Liver (tissue), 3 donors: ENCODE results near the gene ADAMTS4.

Source experiments
- JUND ChIP-seq, 2 donors: IDR thresholded peaks; 2 replicates each; pipeline ENCODE4 v1.6.1; 2016; ENCODE audit warnings: antibody characterized with exemption in 2 of 2
- TAF1 ChIP-seq: conservative IDR thresholded peaks from 2 replicates; pipeline ENCODE4 v1.6.1; 2016; ENCODE audit warnings: antibody characterized with exemption, mild to moderate bottlenecking
- YY1 ChIP-seq: IDR thresholded peaks from 2 replicates; pipeline ENCODE4 v1.6.1; 2016; ENCODE audit warnings: antibody characterized with exemption, mild to moderate bottlenecking
- TF ChIP-seq, protein P1 (sequence below): fragments of 150-350 bp; IDR thresholded peaks from 2 replicates; pipeline ENCODE4 v1.5.1; 2017; ENCODE audit warnings: improper control_type of control experiment, low read depth, low read length; ENCODE audit not compliant: missing input control
- TF ChIP-seq, protein P2 (sequence below): IDR thresholded peaks from 2 replicates; pipeline ENCODE4 v1.6.1; 2016; ENCODE audit warnings: antibody characterized with exemption, mild to moderate bottlenecking
- TF ChIP-seq, protein P3 (sequence below): IDR thresholded peaks from 2 replicates; pipeline ENCODE4 v1.6.1; 2016; ENCODE audit warnings: antibody characterized with exemption
- TF ChIP-seq, protein P4 (sequence below): IDR thresholded peaks from 2 replicates; pipeline ENCODE4 v1.6.1; 2016; ENCODE audit warnings: antibody characterized with exemption
- TF ChIP-seq, protein P5 (sequence below): IDR thresholded peaks from 2 replicates; pipeline ENCODE4 v1.6.1; 2016; ENCODE audit warnings: antibody characterized with exemption
- donor health status: healthy.
- donor health status: healthy.

DNA sequence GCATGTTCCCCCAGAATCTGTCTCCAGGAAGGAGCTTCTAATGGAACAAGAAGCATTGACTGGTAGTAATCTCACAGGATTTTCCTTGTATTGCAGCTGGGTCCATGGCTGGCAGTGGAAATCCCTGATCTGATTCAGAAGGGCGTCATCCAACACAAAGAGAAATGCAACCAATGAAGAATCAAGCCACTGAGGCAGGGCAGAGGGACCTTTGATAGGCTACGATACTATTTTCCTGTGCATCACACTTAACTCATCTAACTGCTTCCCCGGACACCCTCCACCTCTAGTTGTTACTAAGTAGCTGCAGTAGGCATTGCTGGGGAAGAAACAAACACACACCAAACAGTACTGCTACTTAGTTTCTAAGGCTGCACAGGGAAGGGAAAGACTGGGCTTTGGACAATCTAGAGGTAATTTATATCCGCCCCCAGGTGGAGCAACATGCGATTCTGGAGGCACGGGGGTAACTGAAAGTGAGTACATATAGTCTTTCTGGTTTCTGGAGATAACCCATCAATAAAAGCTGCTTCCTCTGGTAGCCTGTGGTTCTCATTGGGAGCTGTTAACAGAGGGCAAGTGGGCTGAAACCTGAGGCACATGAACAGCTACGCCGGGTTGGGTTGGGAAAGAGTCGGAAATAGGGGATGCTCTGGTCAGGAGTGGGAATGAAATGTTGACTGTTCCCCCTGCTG lies 40.4 kb downstream of the ADAMTS4 start:
- TF ChIP-seq, protein P1, sequence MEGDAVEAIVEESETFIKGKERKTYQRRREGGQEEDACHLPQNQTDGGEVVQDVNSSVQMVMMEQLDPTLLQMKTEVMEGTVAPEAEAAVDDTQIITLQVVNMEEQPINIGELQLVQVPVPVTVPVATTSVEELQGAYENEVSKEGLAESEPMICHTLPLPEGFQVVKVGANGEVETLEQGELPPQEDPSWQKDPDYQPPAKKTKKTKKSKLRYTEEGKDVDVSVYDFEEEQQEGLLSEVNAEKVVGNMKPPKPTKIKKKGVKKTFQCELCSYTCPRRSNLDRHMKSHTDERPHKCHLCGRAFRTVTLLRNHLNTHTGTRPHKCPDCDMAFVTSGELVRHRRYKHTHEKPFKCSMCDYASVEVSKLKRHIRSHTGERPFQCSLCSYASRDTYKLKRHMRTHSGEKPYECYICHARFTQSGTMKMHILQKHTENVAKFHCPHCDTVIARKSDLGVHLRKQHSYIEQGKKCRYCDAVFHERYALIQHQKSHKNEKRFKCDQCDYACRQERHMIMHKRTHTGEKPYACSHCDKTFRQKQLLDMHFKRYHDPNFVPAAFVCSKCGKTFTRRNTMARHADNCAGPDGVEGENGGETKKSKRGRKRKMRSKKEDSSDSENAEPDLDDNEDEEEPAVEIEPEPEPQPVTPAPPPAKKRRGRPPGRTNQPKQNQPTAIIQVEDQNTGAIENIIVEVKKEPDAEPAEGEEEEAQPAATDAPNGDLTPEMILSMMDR, result no peak
- TF ChIP-seq, protein P2, sequence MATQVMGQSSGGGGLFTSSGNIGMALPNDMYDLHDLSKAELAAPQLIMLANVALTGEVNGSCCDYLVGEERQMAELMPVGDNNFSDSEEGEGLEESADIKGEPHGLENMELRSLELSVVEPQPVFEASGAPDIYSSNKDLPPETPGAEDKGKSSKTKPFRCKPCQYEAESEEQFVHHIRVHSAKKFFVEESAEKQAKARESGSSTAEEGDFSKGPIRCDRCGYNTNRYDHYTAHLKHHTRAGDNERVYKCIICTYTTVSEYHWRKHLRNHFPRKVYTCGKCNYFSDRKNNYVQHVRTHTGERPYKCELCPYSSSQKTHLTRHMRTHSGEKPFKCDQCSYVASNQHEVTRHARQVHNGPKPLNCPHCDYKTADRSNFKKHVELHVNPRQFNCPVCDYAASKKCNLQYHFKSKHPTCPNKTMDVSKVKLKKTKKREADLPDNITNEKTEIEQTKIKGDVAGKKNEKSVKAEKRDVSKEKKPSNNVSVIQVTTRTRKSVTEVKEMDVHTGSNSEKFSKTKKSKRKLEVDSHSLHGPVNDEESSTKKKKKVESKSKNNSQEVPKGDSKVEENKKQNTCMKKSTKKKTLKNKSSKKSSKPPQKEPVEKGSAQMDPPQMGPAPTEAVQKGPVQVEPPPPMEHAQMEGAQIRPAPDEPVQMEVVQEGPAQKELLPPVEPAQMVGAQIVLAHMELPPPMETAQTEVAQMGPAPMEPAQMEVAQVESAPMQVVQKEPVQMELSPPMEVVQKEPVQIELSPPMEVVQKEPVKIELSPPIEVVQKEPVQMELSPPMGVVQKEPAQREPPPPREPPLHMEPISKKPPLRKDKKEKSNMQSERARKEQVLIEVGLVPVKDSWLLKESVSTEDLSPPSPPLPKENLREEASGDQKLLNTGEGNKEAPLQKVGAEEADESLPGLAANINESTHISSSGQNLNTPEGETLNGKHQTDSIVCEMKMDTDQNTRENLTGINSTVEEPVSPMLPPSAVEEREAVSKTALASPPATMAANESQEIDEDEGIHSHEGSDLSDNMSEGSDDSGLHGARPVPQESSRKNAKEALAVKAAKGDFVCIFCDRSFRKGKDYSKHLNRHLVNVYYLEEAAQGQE, result no peak
- TF ChIP-seq, protein P3, sequence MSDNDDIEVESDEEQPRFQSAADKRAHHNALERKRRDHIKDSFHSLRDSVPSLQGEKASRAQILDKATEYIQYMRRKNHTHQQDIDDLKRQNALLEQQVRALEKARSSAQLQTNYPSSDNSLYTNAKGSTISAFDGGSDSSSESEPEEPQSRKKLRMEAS, result no peak
- TF ChIP-seq YY1 (no peak), TAF1 (no peak), JUND (IDR thresholded peaks at IDR 0.05) (no peak)
- TF ChIP-seq, protein P4, sequence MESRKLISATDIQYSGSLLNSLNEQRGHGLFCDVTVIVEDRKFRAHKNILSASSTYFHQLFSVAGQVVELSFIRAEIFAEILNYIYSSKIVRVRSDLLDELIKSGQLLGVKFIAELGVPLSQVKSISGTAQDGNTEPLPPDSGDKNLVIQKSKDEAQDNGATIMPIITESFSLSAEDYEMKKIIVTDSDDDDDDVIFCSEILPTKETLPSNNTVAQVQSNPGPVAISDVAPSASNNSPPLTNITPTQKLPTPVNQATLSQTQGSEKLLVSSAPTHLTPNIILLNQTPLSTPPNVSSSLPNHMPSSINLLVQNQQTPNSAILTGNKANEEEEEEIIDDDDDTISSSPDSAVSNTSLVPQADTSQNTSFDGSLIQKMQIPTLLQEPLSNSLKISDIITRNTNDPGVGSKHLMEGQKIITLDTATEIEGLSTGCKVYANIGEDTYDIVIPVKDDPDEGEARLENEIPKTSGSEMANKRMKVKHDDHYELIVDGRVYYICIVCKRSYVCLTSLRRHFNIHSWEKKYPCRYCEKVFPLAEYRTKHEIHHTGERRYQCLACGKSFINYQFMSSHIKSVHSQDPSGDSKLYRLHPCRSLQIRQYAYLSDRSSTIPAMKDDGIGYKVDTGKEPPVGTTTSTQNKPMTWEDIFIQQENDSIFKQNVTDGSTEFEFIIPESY, result no peak
- TF ChIP-seq, protein P5, sequence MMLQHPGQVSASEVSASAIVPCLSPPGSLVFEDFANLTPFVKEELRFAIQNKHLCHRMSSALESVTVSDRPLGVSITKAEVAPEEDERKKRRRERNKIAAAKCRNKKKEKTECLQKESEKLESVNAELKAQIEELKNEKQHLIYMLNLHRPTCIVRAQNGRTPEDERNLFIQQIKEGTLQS, result no peak
